K562 (cell line): ENCODE data around the gene ARSA. TPM values are rescaled to one million over a fixed set of nuclear protein-coding genes. Genes with fewer than 3 reads are reported as not detected.

Experiments used
- ATAC-seq: fragments of 200-7000 bp; cut with Tn5 transposase; 3 replicates; pipeline ENCODE4 v1.9.1; 2020; ENCODE audit warnings: moderate library complexity
- BruUV-seq: library from RNA; stranded (reverse); fragments of 400-500 nt; replicated peaks from 2 replicates; lab custom pipeline; 2021; lab: Mats Ljungman, UMichigan
- CTCF ChIA-PET: fragments of 300-600 bp; formaldehyde crosslinking; extraction: SDS; loops from one replicate; lab custom pipeline; 2021; ENCODE audit warnings: low intra/inter-chr PET ratio; lab: Yijun Ruan, JAX
- POLR2A ChIA-PET: fragments of 300-600, 350-650 bp; sonication (Branson Sonifier 250); formaldehyde crosslinking; extraction: SDS; loops from one replicate; lab custom pipeline; 2021; ENCODE audit warnings: antibody characterized with exemption, inconsistent platforms; lab: Yijun Ruan, JAX
- DNase-seq, 4 experiments: peaks; one replicate each; pipeline versions ENCODE4 v3.0.0 to v3.0.0-alpha.2; 2011 to 2018; ENCODE audit warnings: low spot score in 3 of 4, mixed read lengths in 3 of 4; ENCODE audit errors: extremely low read depth in 1 of 4
- FAIRE-seq: peaks from 2 replicates; lab custom pipeline; 2011; peaks lifted over from hg19 to GRCh38; lab: Jason Lieb, UNC
- H2AFZ ChIP-seq: 2 replicates; pipeline ENCODE4 v1.6.0; 2011; ENCODE audit warnings: low read depth, low read length, control low read depth, inconsistent platforms
- H3K27ac ChIP-seq: fragments of 200-600 bp; 3 replicates; pipeline ENCODE4 v1.8.0; 2011; ENCODE audit warnings: low read depth, mild to moderate bottlenecking, control low read depth, inconsistent platforms, low read length, moderate library complexity, mixed read lengths; ENCODE audit errors: extremely low read depth
- H3K27me3 ChIP-seq, 2 experiments: fragments of 300-600 bp in 1 of 2; 2 replicates in 1 of 2; 3 replicates in 1 of 2; pipeline versions ENCODE4 v1.6.0 to v1.8.0; 2011; ENCODE audit warnings: inconsistent platforms in 2 of 2, low read length in 2 of 2, mild to moderate bottlenecking in 1 of 2, mixed read lengths in 1 of 2, moderate library complexity in 1 of 2; ENCODE audit not compliant: control insufficient read depth in 2 of 2, insufficient read depth in 2 of 2
- H3K36me3 ChIP-seq: fragments of 300-600 bp; 3 replicates; pipeline ENCODE4 v1.8.0; 2011; ENCODE audit warnings: mild to moderate bottlenecking, low read length, inconsistent platforms; ENCODE audit not compliant: control insufficient read depth, insufficient read depth
- H3K4me1 ChIP-seq, 2 experiments: fragments of 200-600 bp in 1 of 2; replicated peaks in 1 of 2; 2 replicates in 1 of 2; 3 replicates in 1 of 2; pipeline versions ENCODE4 v1.5.1 to v1.8.0; 2011; ENCODE audit warnings: inconsistent platforms in 2 of 2, low read length in 2 of 2, mild to moderate bottlenecking in 1 of 2, mixed read lengths in 1 of 2, moderate library complexity in 1 of 2; ENCODE audit not compliant: control insufficient read depth in 2 of 2, insufficient read depth in 2 of 2
- H3K4me2 ChIP-seq: 2 replicates; pipeline ENCODE4 v1.6.1; 2011; ENCODE audit warnings: low read length, control low read depth, inconsistent platforms, mixed read lengths; ENCODE audit not compliant: insufficient read depth
- H3K4me3 ChIP-seq: fragments of 200-600 bp; sonication (generic), shearing (Covaris generic); 2 replicates; pipeline ENCODE4 v1.5.1; 2016; ENCODE audit warnings: control low read depth, inconsistent platforms
- H3K79me2 ChIP-seq: fragments of 200-600 bp; 3 replicates; pipeline ENCODE4 v1.8.0; 2011; ENCODE audit warnings: low read length, inconsistent platforms; ENCODE audit not compliant: control insufficient read depth, insufficient read depth
- H3K9ac ChIP-seq, 2 experiments: 2 replicates each; pipeline versions ENCODE4 v1.6.0 to v1.6.1; 2011; ENCODE audit warnings: low read depth in 2 of 2, low read length in 2 of 2, control low read depth in 1 of 2, inconsistent platforms in 1 of 2, mild to moderate bottlenecking in 1 of 2, mixed read lengths in 1 of 2; ENCODE audit not compliant: insufficient read depth in 1 of 2
- H3K9me1 ChIP-seq: one replicate; pipeline ENCODE4 v1.6.0; 2011; ENCODE audit warnings: inconsistent platforms, mild to moderate bottlenecking, low read length, moderate library complexity; ENCODE audit not compliant: control insufficient read depth, insufficient read depth
- H3K9me3 ChIP-seq: replicated peaks from 2 replicates; pipeline ENCODE4 v1.5.1; 2011; ENCODE audit warnings: low read depth, low read length, inconsistent platforms; ENCODE audit not compliant: control insufficient read depth, insufficient read depth
- H4K20me1 ChIP-seq: replicated peaks from 2 replicates; pipeline ENCODE4 v1.6.1; 2011; ENCODE audit warnings: low read length, inconsistent platforms, mixed read lengths; ENCODE audit not compliant: control insufficient read depth, insufficient read depth
- CGGBP1 ChIP-seq: fragments of 250-450 bp; sonication (Bioruptor Pico); IDR thresholded peaks from 2 replicates; pipeline ENCODE4 v1.9.0; 2021; ENCODE audit warnings: mild to moderate bottlenecking
- CHD2 ChIP-seq: IDR thresholded peaks from 2 replicates; pipeline ENCODE4 v1.6.1; 2011; ENCODE audit warnings: low read depth, low read length
- HEY1 ChIP-seq: fragments of 250-450 bp; sonication (Bioruptor Pico); IDR thresholded peaks from 2 replicates; pipeline ENCODE4 v1.5.0; 2020; ENCODE audit warnings: mild to moderate bottlenecking, moderate library complexity, borderline replicate concordance
- MGA ChIP-seq: fragments of 450-650 bp; IDR thresholded peaks from 2 replicates; pipeline ENCODE4 v1.6.1; 2016; ENCODE audit warnings: mild to moderate bottlenecking, moderate library complexity
- NFIC ChIP-seq: fragments of 450-650 bp; IDR thresholded peaks from 2 replicates; pipeline ENCODE4 v1.6.1; 2017; ENCODE audit warnings: mild to moderate bottlenecking, inconsistent platforms
- TAF1 ChIP-seq: IDR thresholded peaks from 2 replicates; pipeline ENCODE4 v1.6.1; 2011; ENCODE audit warnings: mild to moderate bottlenecking, low read length, moderate library complexity; ENCODE audit not compliant: insufficient read depth, control insufficient read depth, severe bottlenecking; ENCODE audit errors: extremely low read depth
- ZBTB7A ChIP-seq: IDR thresholded peaks from 2 replicates; pipeline ENCODE4 v1.6.1; 2011; ENCODE audit warnings: low read depth, mild to moderate bottlenecking, low read length, moderate library complexity, borderline replicate concordance; ENCODE audit not compliant: control insufficient read depth
- ZNF23 ChIP-seq: fragments of 250-450 bp; sonication (Bioruptor Pico); IDR thresholded peaks from 2 replicates; pipeline ENCODE4 v1.4.0; 2020; ENCODE audit warnings: mild to moderate bottlenecking
- ZNF24 ChIP-seq: fragments of 450-650 bp; IDR thresholded peaks from 2 replicates; pipeline ENCODE4 v1.6.1; 2016
- ZNF668 ChIP-seq: fragments of 250-450 bp; sonication (Bioruptor Pico); IDR thresholded peaks from 2 replicates; pipeline ENCODE4 v1.8.0; 2022; ENCODE audit warnings: mild to moderate bottlenecking, inconsistent platforms
- WGBS: fragments of 100-300 bp; shearing (Covaris generic); methylation state at CpG from one replicate; pipeline ENCODE4 v1.1.6; 2016; ENCODE audit warnings: low coverage, mixed read lengths; ENCODE audit not compliant: insufficient coverage; ENCODE audit errors: missing lambda C conversion rate; 5-methylcytosine and 5-hydroxymethylcytosine counted together
- in situ Hi-C: fragments of 300-500 bp; cut with MboI; formaldehyde crosslinking; loops from 4 replicates; pipeline ENCODE4 v1.15.0; 2018; ENCODE audit warnings: inconsistent platforms, mixed read lengths
- intact Hi-C: fragments of 100-400 bp; cut with micrococcal nuclease; formaldehyde crosslinking; loops from 2 replicates; pipeline ENCODE4 v1.14.2; 2022
- polyA plus RNA-seq, 8 experiments: library from polyadenylated mRNA; depleted of rRNA in 4 of 8; stranded (reverse) in 5 of 8; unstranded in 3 of 8; fragments of >200 nt; fragmentation: Nextera tagmentation in 2 of 8; fragmentation: Illumina TruSeq in 1 of 8; extraction: Ambion mirVana in 2 of 8; extraction: Trizol in 1 of 8; gene quantifications; 2 replicates each; pipeline versions ENCODE4 v1.2.1 to v1.2.3, GENCODE V29; 2011 to 2014; ENCODE audit warnings: inconsistent platforms in 1 of 8, missing spikeins in 1 of 8
- total RNA-seq, 7 experiments: library from RNA; depleted of rRNA in 6 of 7; stranded (reverse); fragments of >200 nt in 6 of 7; fragmentation: Illumina TruSeq in 2 of 7; extraction: Trizol in 2 of 7; gene quantifications; 2 replicates each; pipeline versions ENCODE4 v1.2.1 to v1.2.3, GENCODE V29; 2011 to 2021; ENCODE audit warnings: low replicate concordance in 1 of 7

Gene ARSA
- total and polyA plus RNA-seq, 9 of the 15 experiments (the other 6 are each of a cell fraction or from before 2014, with no cell fraction given): 0.32 to 10.9 (median 1.8) TPM; not detected in 1

- 19% methylated on average over 21 of the region's 31 CpGs for WGBS
- H3K27me3 ChIP-seq: peaks cover 12 to 41% of the 10 kb centered on the region in 2 experiments; a peak in 4 of 5 replicates
- peak overlapping the region; percentile 83 for H2AFZ ChIP-seq
- peaks cover 13 to 15% of the 10 kb centered on the region in 2 experiments; a peak in 4 of 5 replicates for H3K4me1 ChIP-seq
- POLR2A ChIA-PET: interaction anchor here (0.5 to 1.1 kb wide), 3 partner anchors 9 to 16 kb away, joined by 3 to 4 read pairs (median 3); no protein-coding TSS in a partner anchor
- no peaks in the 10 kb centered on the region for H3K9me1 ChIP-seq
- BruUV-seq: no TSS peak
- FAIRE-seq (no peak), ATAC-seq (peak; percentile 93), DNase-seq (peak; percentile 48 to 88 (median 86))
- in situ Hi-C loops: loop anchor here (5.0 kb wide), 1 partner anchor 35 kb away; the partner anchor contains the start of gene CPT1B
- H3K27ac ChIP-seq: no peak overlapping the region
- H3K9ac ChIP-seq: peak overlapping the region in 1 of 2 experiments; percentile 82; a peak in 2 of 4 replicates
- CTCF ChIA-PET: no interaction called here
- no peaks in the 10 kb centered on the region for H3K9me3 ChIP-seq
- H4K20me1 ChIP-seq: no peaks in the 10 kb centered on the region
- intact Hi-C loops: no loop called here
- H3K4me3 ChIP-seq: no peak overlapping the region
- H3K4me2 ChIP-seq: peak overlapping the region; percentile 61
- no peaks in the 10 kb centered on the region for H3K36me3 ChIP-seq
- H3K79me2 ChIP-seq: no peaks in the 10 kb centered on the region
- TF ChIP-seq ZNF24: no peak
- no peak for TF ChIP-seq HEY1 (CRISPR knock-in tag)
- TF ChIP-seq CHD2: no peak
- no peak for TF ChIP-seq CGGBP1 (CRISPR knock-in tag)
- TF ChIP-seq ZBTB7A: no peak
- no peak for TF ChIP-seq ZNF668 (CRISPR knock-in tag)
- 0 out of 2 replicates have a peak, but pooled peaks have one; percentile 59 for TF ChIP-seq MGA
- TF ChIP-seq TAF1: no peak
- TF ChIP-seq ZNF23 (CRISPR knock-in tag): no peak
- TF ChIP-seq NFIC: peak; percentile 40
Observed at GRCh38 chr22:50612528-50613221, 15.3 kb downstream of the ARSA start.
